ENCODE data around the gene MOCOS. TPM values are rescaled to one million over a fixed set of nuclear protein-coding genes. Genes with fewer than 3 reads are reported as not detected.
A peak's percentile ranks its signal among the peaks of the same experiment; 100 is the strongest.

Gene MOCOS
- total RNA-seq, 1 donor from 2014 or later = 2.2 TPM

DNA sequence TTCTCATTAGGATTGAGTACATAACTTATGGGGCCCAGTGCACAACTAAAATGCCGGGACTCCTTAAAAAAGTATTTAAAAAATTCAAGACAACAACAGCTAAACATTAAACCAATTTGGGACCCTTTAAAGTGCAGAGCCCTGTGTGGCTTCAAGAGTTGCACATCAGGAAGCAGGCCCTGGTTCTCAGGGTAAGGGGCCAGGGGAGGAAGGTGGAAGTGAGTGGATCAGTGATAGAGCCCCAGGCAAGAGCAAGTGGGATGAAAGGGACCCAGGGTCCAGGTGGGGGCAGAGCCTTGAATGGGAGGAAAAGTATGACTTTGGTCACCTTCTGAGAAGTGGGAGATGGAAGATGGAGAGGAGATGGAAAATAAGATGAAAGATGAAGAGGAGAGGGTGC is 107.9 kb downstream of the MOCOS start:
- H3K27me3 ChIP-seq = no peaks in the 10 kb centered on the region
- no peak overlapping the region for H3K27ac ChIP-seq
- intact Hi-C loops (cut with DNase I) = loop anchor here (10.0 kb wide), 2 partner anchors 280 to 460 kb away; no protein-coding TSS in a partner anchor
- no peak overlapping the region for H3K4me3 ChIP-seq
- peak; percentile 64 to 67 for DNase-seq (ENCODE audit: extremely low spot score in 2 of 2)
- TF ChIP-seq POLR2AphosphoS5 (IDR thresholded peaks at IDR 0.05; ENCODE audit: insufficient read depth in 1 of 2, low read depth in 1 of 2) = no peak
- peaks cover 18% of the 10 kb centered on the region for H3K4me1 ChIP-seq
- H3K36me3 ChIP-seq = no peaks in the 10 kb centered on the region
- no peaks in the 10 kb centered on the region for H3K9me3 ChIP-seq

DNA sequence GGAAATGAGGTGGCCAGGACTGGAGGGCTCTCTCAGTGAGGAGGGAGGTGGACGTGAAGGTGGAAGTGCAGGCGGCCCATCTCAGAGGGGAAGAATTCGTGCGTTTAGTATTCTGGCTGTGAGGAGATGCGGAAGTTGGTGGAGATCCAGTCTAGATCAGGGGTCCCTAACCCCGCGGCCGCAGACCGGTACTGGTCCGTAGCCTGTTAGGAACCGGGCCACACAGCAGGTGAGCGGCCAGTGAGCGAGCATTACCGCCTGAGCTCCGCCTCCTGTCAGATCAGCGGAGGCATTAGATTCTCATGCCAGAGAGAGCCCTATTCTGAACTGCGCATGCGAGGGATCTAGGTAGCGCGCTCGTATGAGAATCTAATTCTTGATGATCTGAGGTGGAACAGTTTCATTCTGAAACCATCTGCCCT is 108.6 kb downstream of the MOCOS start:
- Histone ChIP-seq H3K4me3 (peak overlapping the region; percentile 59 to 69), H3K36me3 (no peaks in the 10 kb centered on the region), H3K27ac (no peak overlapping the region), H3K27me3 (no peaks in the 10 kb centered on the region), H3K9me3 (no peaks in the 10 kb centered on the region), H3K4me1 (peaks cover 18% of the 10 kb centered on the region)
- intact Hi-C loops (cut with DNase I) = loop anchor here (10.0 kb wide), 2 partner anchors 279 to 459 kb away; no protein-coding TSS in a partner anchor
- TF ChIP-seq, protein P1, sequence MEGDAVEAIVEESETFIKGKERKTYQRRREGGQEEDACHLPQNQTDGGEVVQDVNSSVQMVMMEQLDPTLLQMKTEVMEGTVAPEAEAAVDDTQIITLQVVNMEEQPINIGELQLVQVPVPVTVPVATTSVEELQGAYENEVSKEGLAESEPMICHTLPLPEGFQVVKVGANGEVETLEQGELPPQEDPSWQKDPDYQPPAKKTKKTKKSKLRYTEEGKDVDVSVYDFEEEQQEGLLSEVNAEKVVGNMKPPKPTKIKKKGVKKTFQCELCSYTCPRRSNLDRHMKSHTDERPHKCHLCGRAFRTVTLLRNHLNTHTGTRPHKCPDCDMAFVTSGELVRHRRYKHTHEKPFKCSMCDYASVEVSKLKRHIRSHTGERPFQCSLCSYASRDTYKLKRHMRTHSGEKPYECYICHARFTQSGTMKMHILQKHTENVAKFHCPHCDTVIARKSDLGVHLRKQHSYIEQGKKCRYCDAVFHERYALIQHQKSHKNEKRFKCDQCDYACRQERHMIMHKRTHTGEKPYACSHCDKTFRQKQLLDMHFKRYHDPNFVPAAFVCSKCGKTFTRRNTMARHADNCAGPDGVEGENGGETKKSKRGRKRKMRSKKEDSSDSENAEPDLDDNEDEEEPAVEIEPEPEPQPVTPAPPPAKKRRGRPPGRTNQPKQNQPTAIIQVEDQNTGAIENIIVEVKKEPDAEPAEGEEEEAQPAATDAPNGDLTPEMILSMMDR (IDR thresholded peaks at IDR 0.05) = no peak
- TF ChIP-seq POLR2AphosphoS5 (IDR thresholded peaks at IDR 0.05; ENCODE audit: insufficient read depth in 1 of 2, low read depth in 1 of 2) (no peak), POLR2A (IDR thresholded peaks at IDR 0.05) (no peak)
- DNase-seq (ENCODE audit: extremely low spot score in 2 of 2) = peak in 1 of 2 donors; percentile 67

DNA sequence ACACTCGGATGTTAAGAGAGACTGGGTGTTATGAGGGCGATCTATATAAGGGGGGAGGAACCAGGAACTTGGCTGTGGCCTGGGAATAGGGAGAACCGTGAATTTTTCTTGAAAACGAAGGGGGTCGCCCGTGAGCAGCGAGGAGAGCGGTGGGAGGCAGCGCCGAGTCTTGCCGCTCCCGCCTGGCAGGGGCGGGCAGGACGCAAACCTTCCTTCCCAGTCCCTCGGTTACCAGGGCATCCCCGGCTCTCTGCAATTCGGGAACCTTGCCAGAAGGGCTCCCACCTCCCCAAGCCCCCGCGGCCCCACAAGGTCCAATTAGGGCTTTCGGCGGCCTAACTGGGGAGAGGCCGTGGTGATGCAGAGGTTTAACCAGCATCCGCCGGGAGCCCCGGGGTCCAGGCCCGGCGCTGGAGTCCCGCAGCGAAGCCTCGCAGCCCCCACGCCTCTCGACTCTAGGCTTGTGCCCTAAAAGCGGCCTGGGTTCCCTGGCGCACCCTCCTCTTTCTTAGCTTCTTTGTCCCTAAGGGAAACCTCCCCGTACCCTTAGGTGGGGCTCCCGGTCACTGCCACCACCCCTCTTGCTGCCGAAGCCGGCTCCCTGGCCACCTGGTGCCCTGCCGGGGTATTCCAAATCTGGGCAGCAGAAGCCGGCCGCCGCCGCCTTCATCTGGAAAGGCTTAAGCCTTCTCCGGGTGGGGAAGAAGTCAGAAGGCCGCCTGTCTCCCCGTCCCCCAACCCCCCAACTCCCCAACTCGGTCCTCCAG is 109.5 kb downstream of the MOCOS start:
- H3K9me3 ChIP-seq = no peaks in the 10 kb centered on the region
- peak; percentile 89 to 92 for DNase-seq (ENCODE audit: extremely low spot score in 2 of 2)
- peak overlapping the region; percentile 59 to 69 for H3K4me3 ChIP-seq
- intact Hi-C loops (cut with DNase I) = loop anchor here (10.0 kb wide), 2 partner anchors 278 to 458 kb away; no protein-coding TSS in a partner anchor
- TF ChIP-seq, protein P1 (IDR thresholded peaks at IDR 0.05) = no peak
- peak in 1 of 2 donors; percentile 34 for TF ChIP-seq POLR2AphosphoS5 (IDR thresholded peaks at IDR 0.05; ENCODE audit: insufficient read depth in 1 of 2, low read depth in 1 of 2)
- no peak for TF ChIP-seq POLR2A (IDR thresholded peaks at IDR 0.05)
- H3K27me3 ChIP-seq = no peaks in the 10 kb centered on the region
- H3K4me1 ChIP-seq = peaks cover 18% of the 10 kb centered on the region
- H3K36me3 ChIP-seq = no peaks in the 10 kb centered on the region
- H3K27ac ChIP-seq = peak overlapping the region; percentile 62

DNA sequence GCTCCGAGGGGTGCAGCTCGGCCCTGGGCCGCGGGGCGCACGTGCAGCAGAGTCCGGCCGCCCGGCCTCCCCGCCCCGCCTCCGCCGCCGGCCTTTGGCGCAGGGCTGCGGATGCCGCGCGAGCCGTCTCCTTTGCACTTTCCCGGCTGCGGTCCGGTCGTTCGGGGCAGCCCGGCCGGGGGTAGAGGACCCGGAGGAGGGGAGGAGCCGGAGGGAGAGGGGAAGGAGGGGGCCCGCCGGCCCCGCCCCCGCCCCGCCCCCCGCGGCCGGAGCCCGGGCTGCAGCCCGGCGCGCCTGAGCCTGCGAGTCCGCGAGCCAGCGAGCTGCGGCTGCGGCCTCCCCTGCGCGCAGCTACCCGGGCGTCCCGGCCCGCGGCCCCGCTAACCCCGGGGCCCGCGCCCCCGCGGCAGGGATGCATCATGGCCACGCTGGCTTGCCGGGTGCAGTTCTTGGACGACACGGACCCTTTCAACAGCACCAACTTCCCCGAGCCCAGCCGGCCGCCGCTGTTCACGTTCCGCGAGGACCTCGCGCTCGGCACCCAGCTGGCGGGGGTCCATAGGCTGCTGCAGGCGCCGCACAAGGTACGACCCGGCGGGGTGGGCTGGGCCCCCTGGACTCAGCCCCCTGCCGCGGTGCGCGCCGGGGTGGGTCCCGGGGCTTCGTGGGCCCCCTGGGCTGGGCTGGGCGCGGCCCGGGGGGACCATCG is 110.3 kb downstream of the MOCOS start, which contains the start of gene FHOD3:
Gene FHOD3, plus strand, starts transcription at position 297 of the 709 bp plus-strand sequence. Its CDS starts 123 bp downstream, at position 420.
- Histone ChIP-seq H3K9me3 (no peaks in the 10 kb centered on the region), H3K4me1 (peaks cover 18% of the 10 kb centered on the region), H3K36me3 (no peaks in the 10 kb centered on the region), H3K4me3 (peak within 1 kb of the TSS; percentile 59 to 69), H3K27ac (peak within 1 kb of the TSS; percentile 62), H3K27me3 (no peaks in the 10 kb centered on the region)
- peak; percentile 42 to 72 for DNase-seq (ENCODE audit: extremely low spot score in 2 of 2)
- intact Hi-C loops (cut with DNase I) = loop anchor here (10.0 kb wide), 2 partner anchors 277 to 457 kb away; no protein-coding TSS in a partner anchor
- TF ChIP-seq, protein P1 (IDR thresholded peaks at IDR 0.05) = no peak
- TF ChIP-seq POLR2AphosphoS5 (IDR thresholded peaks at IDR 0.05; ENCODE audit: insufficient read depth in 1 of 2, low read depth in 1 of 2) = no peak
- TF ChIP-seq POLR2A (IDR thresholded peaks at IDR 0.05) = no peak

DNA sequence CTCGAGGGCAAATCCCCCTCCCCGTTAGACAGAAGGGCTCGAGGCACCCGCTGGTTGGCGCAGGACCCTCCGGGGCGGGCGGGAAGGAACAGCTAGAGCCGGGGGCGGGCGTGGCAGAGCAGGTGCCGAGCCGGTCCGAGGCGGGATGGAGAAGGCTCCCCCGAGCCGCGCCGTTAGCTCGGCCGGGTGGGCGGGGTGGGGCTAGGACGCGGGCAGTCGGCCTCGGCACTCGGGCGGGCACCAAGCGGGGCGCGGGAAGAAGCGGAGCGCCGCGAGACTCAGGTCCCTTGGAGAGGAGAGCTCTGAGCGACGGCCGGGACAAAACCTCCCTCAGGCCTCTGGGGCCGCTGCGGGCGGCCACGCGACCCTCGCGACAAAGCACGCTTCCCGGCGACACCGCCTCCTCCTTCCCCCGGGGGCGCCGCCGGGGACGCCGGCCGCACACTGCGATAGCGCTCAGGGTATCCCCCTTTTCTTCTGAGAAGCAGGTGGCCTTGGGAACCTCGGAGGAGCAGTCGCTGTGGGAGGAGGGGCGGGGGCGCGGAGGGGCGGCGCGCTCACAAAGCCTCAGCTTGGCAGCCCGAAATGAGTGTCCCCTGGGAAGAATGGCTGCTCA is 110.9 kb downstream of the MOCOS start:
- H3K36me3 ChIP-seq = no peaks in the 10 kb centered on the region
- no peak overlapping the region for H3K27ac ChIP-seq
- H3K4me1 ChIP-seq = peaks cover 18% of the 10 kb centered on the region
- no peaks in the 10 kb centered on the region for H3K9me3 ChIP-seq
- peak; percentile 52 to 75 for DNase-seq (ENCODE audit: extremely low spot score in 2 of 2)
- intact Hi-C loops (cut with DNase I) = loop anchor here (10.0 kb wide), 2 partner anchors 277 to 457 kb away; no protein-coding TSS in a partner anchor
- TF ChIP-seq, protein P1 (IDR thresholded peaks at IDR 0.05) = no peak
- no peak for TF ChIP-seq POLR2AphosphoS5 (IDR thresholded peaks at IDR 0.05; ENCODE audit: insufficient read depth in 1 of 2, low read depth in 1 of 2)
- TF ChIP-seq POLR2A (IDR thresholded peaks at IDR 0.05) = no peak
- H3K27me3 ChIP-seq = no peaks in the 10 kb centered on the region
- peak overlapping the region; percentile 59 to 69 for H3K4me3 ChIP-seq

Measured in vagina (tissue), 2 donors.